ENCODE measurements around the gene EZH2.

The EZH2 gene

GRCh38 chr7:148906707-148907498, 22.8 kb upstream of the EZH2 start:
- in situ Hi-C loops (cut with HindIII; ENCODE audit: low pct_ligation_motif_present, low pct_unique_long_range_greater_than_20kb, low sequenced_read_pairs) = no loop called here
- no peak for DNase-seq

GRCh38 chr7:148905093-148905666, 21.1 kb upstream of the EZH2 start:
- in situ Hi-C loops (cut with HindIII; ENCODE audit: low pct_ligation_motif_present, low pct_unique_long_range_greater_than_20kb, low sequenced_read_pairs) = no loop called here
- no peak for DNase-seq

GRCh38 chr7:148903504-148903903, 19.4 kb upstream of the EZH2 start:
- no peak for DNase-seq
- in situ Hi-C loops (cut with HindIII; ENCODE audit: low pct_ligation_motif_present, low pct_unique_long_range_greater_than_20kb, low sequenced_read_pairs) = no loop called here

- in situ Hi-C loops (cut with HindIII; ENCODE audit: low pct_ligation_motif_present, low pct_unique_long_range_greater_than_20kb, low sequenced_read_pairs) = no loop called here
- no peak for DNase-seq
Measured at GRCh38 chr7:148901178-148901577, 17.1 kb upstream of the EZH2 start.

- DNase-seq = no peak
- in situ Hi-C loops (cut with HindIII; ENCODE audit: low pct_ligation_motif_present, low pct_unique_long_range_greater_than_20kb, low sequenced_read_pairs) = no loop called here
Measured at GRCh38 chr7:148898845-148899484, 14.9 kb upstream of the EZH2 start.

GRCh38 chr7:148894591-148894990, 10.5 kb upstream of the EZH2 start:
- DNase-seq = no peak
- in situ Hi-C loops (cut with HindIII; ENCODE audit: low pct_ligation_motif_present, low pct_unique_long_range_greater_than_20kb, low sequenced_read_pairs) = no loop called here

- in situ Hi-C loops (cut with HindIII; ENCODE audit: low pct_ligation_motif_present, low pct_unique_long_range_greater_than_20kb, low sequenced_read_pairs) = no loop called here
- no peak for DNase-seq
Measured at GRCh38 chr7:148893071-148893470, 9.0 kb upstream of the EZH2 start.

GRCh38 chr7:148888300-148888699, 4.2 kb upstream of the EZH2 start:
- in situ Hi-C loops (cut with HindIII; ENCODE audit: low pct_ligation_motif_present, low pct_unique_long_range_greater_than_20kb, low sequenced_read_pairs) = no loop called here
- DNase-seq = no peak

- DNase-seq = no peak
- in situ Hi-C loops (cut with HindIII; ENCODE audit: low pct_ligation_motif_present, low pct_unique_long_range_greater_than_20kb, low sequenced_read_pairs) = no loop called here
Measured at GRCh38 chr7:148886844-148887243, 2.8 kb upstream of the EZH2 start.

GRCh38 chr7:148884299-148885022, 370 bp upstream of the EZH2 start:
- peak; percentile 96 for DNase-seq
- in situ Hi-C loops (cut with HindIII; ENCODE audit: low pct_ligation_motif_present, low pct_unique_long_range_greater_than_20kb, low sequenced_read_pairs) = no loop called here

- in situ Hi-C loops (cut with HindIII; ENCODE audit: low pct_ligation_motif_present, low pct_unique_long_range_greater_than_20kb, low sequenced_read_pairs) = no loop called here
- peak; percentile 39 for DNase-seq
Measured at GRCh38 chr7:148883266-148884048, 634 bp downstream of the EZH2 start.

GRCh38 chr7:148882841-148883265, 1.2 kb downstream of the EZH2 start:
- DNase-seq = peak; percentile 33
- in situ Hi-C loops (cut with HindIII; ENCODE audit: low pct_ligation_motif_present, low pct_unique_long_range_greater_than_20kb, low sequenced_read_pairs) = no loop called here

- no peak for DNase-seq
- in situ Hi-C loops (cut with HindIII; ENCODE audit: low pct_ligation_motif_present, low pct_unique_long_range_greater_than_20kb, low sequenced_read_pairs) = no loop called here
Measured at GRCh38 chr7:148882192-148882591, 1.9 kb downstream of the EZH2 start.

- DNase-seq = no peak
- in situ Hi-C loops (cut with HindIII; ENCODE audit: low pct_ligation_motif_present, low pct_unique_long_range_greater_than_20kb, low sequenced_read_pairs) = no loop called here
Measured at GRCh38 chr7:148878317-148878716, 5.8 kb downstream of the EZH2 start.

- no peak for DNase-seq
- in situ Hi-C loops (cut with HindIII; ENCODE audit: low pct_ligation_motif_present, low pct_unique_long_range_greater_than_20kb, low sequenced_read_pairs) = no loop called here
Measured at GRCh38 chr7:148877517-148877916, 6.6 kb downstream of the EZH2 start.

GRCh38 chr7:148872188-148872587, 11.9 kb downstream of the EZH2 start:
- no peak for DNase-seq
- in situ Hi-C loops (cut with HindIII; ENCODE audit: low pct_ligation_motif_present, low pct_unique_long_range_greater_than_20kb, low sequenced_read_pairs) = no loop called here

- in situ Hi-C loops (cut with HindIII; ENCODE audit: low pct_ligation_motif_present, low pct_unique_long_range_greater_than_20kb, low sequenced_read_pairs) = no loop called here
Measured at GRCh38 chr7:148871551-148871950, 12.5 kb downstream of the EZH2 start.

GRCh38 chr7:148871030-148871429, 13.1 kb downstream of the EZH2 start:
- DNase-seq = no peak
- in situ Hi-C loops (cut with HindIII; ENCODE audit: low pct_ligation_motif_present, low pct_unique_long_range_greater_than_20kb, low sequenced_read_pairs) = no loop called here

More at GRCh38 chr7:148871551-148871950, 12.5 kb downstream of the EZH2 start:
- DNase-seq = no peak

- in situ Hi-C loops (cut with HindIII; ENCODE audit: low pct_ligation_motif_present, low pct_unique_long_range_greater_than_20kb, low sequenced_read_pairs) = no loop called here
- DNase-seq = no peak
Measured at GRCh38 chr7:148868378-148868674, 15.8 kb downstream of the EZH2 start.

Measured in ACHN (cell line).